Erythroblast (primary cell): Measurements from ENCODE around the gene OSBP2.

ENCODE experiments used
- GATA1 ChIP-seq: IDR thresholded peaks from 2 replicates; pipeline ENCODE4 v1.6.1; 2011; ENCODE audit warnings: low read depth, mild to moderate bottlenecking, control low read depth, low read length, moderate library complexity
- POLR2A ChIP-seq: IDR thresholded peaks from 2 replicates; pipeline ENCODE4 v1.6.1; 2011; ENCODE audit warnings: mild to moderate bottlenecking, low read length

GRCh38 chr22:30930228-30930627, 235.6 kb downstream of the OSBP2 start:
- no peak for TF ChIP-seq POLR2A
- TF ChIP-seq GATA1, result no peak
